WTC11 (cell line): ENCODE data around the gene MACROD2. TPM values are rescaled to one million over a fixed set of nuclear protein-coding genes. Genes with fewer than 3 reads are reported as not detected.

Experiments used
- ATAC-seq: fragments of 200-7000 bp; cut with Tn5 transposase; 2 replicates; pipeline ENCODE4 v1.10.0; 2021; ENCODE audit warnings: mild to moderate bottlenecking, moderate library complexity
- CTCF ChIA-PET: fragments of 300-600 bp; sonication (Branson Sonifier 250); formaldehyde crosslinking; loops from one replicate; lab custom pipeline; 2021; ENCODE audit warnings: antibody characterized with exemption; lab: Charles Lee
- POLR2A ChIA-PET: fragments of 350-600 bp; sonication (Branson Sonifier 250); formaldehyde crosslinking; loops from one replicate; lab custom pipeline; 2021; ENCODE audit warnings: antibody characterized with exemption; lab: Charles Lee
- DNase-seq: peaks from one replicate; pipeline ENCODE4 v3.0.0; 2021; ENCODE audit warnings: low spot score
- H3K27ac Mint-ChIP-seq: 2 replicates; pipeline ENCODE4 v1.8.0; 2021; ENCODE audit warnings: mixed read lengths
- H3K27me3 Mint-ChIP-seq: 2 replicates; pipeline ENCODE4 v1.8.0; 2021; ENCODE audit warnings: low read depth, mild to moderate bottlenecking, moderate library complexity, mixed read lengths
- H3K36me3 Mint-ChIP-seq: 2 replicates; pipeline ENCODE4 v1.8.0; 2021; ENCODE audit warnings: mixed read lengths
- H3K4me1 Mint-ChIP-seq: 2 replicates; pipeline ENCODE4 v1.8.0; 2022; ENCODE audit warnings: mixed read lengths
- H3K4me3 Mint-ChIP-seq: 2 replicates; pipeline ENCODE4 v1.8.0; 2021; ENCODE audit warnings: mild to moderate bottlenecking, moderate library complexity, mixed read lengths
- H3K9me3 Mint-ChIP-seq: 2 replicates; pipeline ENCODE4 v1.8.0; 2021; ENCODE audit warnings: mixed read lengths
- ATF1 ChIP-seq: sonication (generic); formaldehyde crosslinking; IDR thresholded peaks from 2 replicates; pipeline ENCODE4 v1.8.1; 2023; ENCODE audit warnings: mild to moderate bottlenecking, moderate library complexity, missing genetic modification reagents
- CREB1 ChIP-seq: sonication (generic); formaldehyde crosslinking; IDR thresholded peaks from 2 replicates; pipeline ENCODE4 v1.8.0; 2023; ENCODE audit warnings: mild to moderate bottlenecking, missing genetic modification reagents
- FOXK1 ChIP-seq: sonication (generic); formaldehyde crosslinking; IDR thresholded peaks from 2 replicates; pipeline ENCODE4 v1.8.0; 2022; ENCODE audit warnings: mild to moderate bottlenecking, moderate library complexity, missing genetic modification reagents
- GTF2I ChIP-seq: fragments of 250-450 bp; sonication (Bioruptor Pico); conservative IDR thresholded peaks from 2 replicates; pipeline ENCODE4 v1.4.0; 2021; ENCODE audit warnings: mild to moderate bottlenecking
- MYBL2 ChIP-seq: sonication (generic); formaldehyde crosslinking; IDR thresholded peaks from 2 replicates; pipeline ENCODE4 v1.8.1; 2023; ENCODE audit warnings: mild to moderate bottlenecking, moderate library complexity, missing genetic modification reagents
- NFYB ChIP-seq: sonication (generic); formaldehyde crosslinking; conservative IDR thresholded peaks from 2 replicates; pipeline ENCODE4 v1.8.0; 2022; ENCODE audit warnings: low read depth, missing genetic modification reagents
- OVOL2 ChIP-seq: fragments of 250-450 bp; sonication (Bioruptor Pico); IDR thresholded peaks from 2 replicates; pipeline ENCODE4 v1.9.0; 2021; ENCODE audit warnings: mild to moderate bottlenecking, borderline replicate concordance
- PRRX2 ChIP-seq: fragments of 250-450 bp; sonication (Bioruptor Pico); IDR thresholded peaks from 2 replicates; pipeline ENCODE4 v1.8.0; 2021; ENCODE audit warnings: mild to moderate bottlenecking
- ZBTB21 ChIP-seq: sonication (generic); formaldehyde crosslinking; IDR thresholded peaks from 2 replicates; pipeline ENCODE4 v1.8.1; 2023; ENCODE audit warnings: mild to moderate bottlenecking, missing genetic modification reagents, borderline replicate concordance
- ZNF317 ChIP-seq: sonication (generic); formaldehyde crosslinking; IDR thresholded peaks from 2 replicates; pipeline ENCODE4 v1.8.1; 2023; ENCODE audit warnings: low read depth, mild to moderate bottlenecking, moderate library complexity, missing genetic modification reagents, borderline replicate concordance
- ZNF396 ChIP-seq: fragments of 250-450 bp; sonication (Bioruptor Pico); IDR thresholded peaks from 2 replicates; pipeline ENCODE4 v1.8.0; 2021; ENCODE audit warnings: mild to moderate bottlenecking, moderate library complexity, borderline replicate concordance
- ZNF423 ChIP-seq: fragments of 250-450 bp; sonication (Bioruptor Pico); IDR thresholded peaks from 2 replicates; pipeline ENCODE4 v2.1.2; 2022; ENCODE audit warnings: mild to moderate bottlenecking, moderate library complexity
- total RNA-seq: library from RNA; stranded (reverse); gene quantifications from 3 replicates; pipeline ENCODE4 v1.2.3, GENCODE V29; 2021
- TF ChIP-seq, protein P1 (sequence below): fragments of 250-450 bp; sonication (Bioruptor Pico); IDR thresholded peaks from 2 replicates; pipeline ENCODE4 v1.9.0; 2021; ENCODE audit warnings: moderate library complexity, mild to moderate bottlenecking, inconsistent platforms, borderline replicate concordance
- TF ChIP-seq, protein P2 (sequence below): sonication (generic); formaldehyde crosslinking; IDR thresholded peaks from 2 replicates; pipeline ENCODE4 v1.8.1; 2022; ENCODE audit warnings: mild to moderate bottlenecking, moderate library complexity, missing genetic modification reagents
- TF ChIP-seq, protein P3 (sequence below): sonication (generic); formaldehyde crosslinking; IDR thresholded peaks from 2 replicates; pipeline ENCODE4 v1.8.0; 2022; ENCODE audit warnings: mild to moderate bottlenecking, missing genetic modification reagents
- TF ChIP-seq, protein P4 (sequence below): fragments of 200-600 bp; IDR thresholded peaks from 2 replicates; pipeline ENCODE4 v1.8.0; 2022; ENCODE audit warnings: antibody characterized with exemption
- TF ChIP-seq, protein P5 (sequence below): sonication (generic); formaldehyde crosslinking; IDR thresholded peaks from 2 replicates; pipeline ENCODE4 v1.8.1; 2023; ENCODE audit warnings: mild to moderate bottlenecking, moderate library complexity, missing genetic modification reagents
- TF ChIP-seq, protein P6 (sequence below): sonication (generic); formaldehyde crosslinking; IDR thresholded peaks from 2 replicates; pipeline ENCODE4 v1.8.1; 2023; ENCODE audit warnings: mild to moderate bottlenecking, missing genetic modification reagents
- TF ChIP-seq, protein P7 (sequence below): sonication (generic); formaldehyde crosslinking; IDR thresholded peaks from 2 replicates; pipeline ENCODE4 v1.8.1; 2022; ENCODE audit warnings: missing genetic modification reagents, borderline replicate concordance

MACROD2 gene
- total RNA-seq, 1 experiment from 2014 or later, result 4.1 TPM

DNA sequence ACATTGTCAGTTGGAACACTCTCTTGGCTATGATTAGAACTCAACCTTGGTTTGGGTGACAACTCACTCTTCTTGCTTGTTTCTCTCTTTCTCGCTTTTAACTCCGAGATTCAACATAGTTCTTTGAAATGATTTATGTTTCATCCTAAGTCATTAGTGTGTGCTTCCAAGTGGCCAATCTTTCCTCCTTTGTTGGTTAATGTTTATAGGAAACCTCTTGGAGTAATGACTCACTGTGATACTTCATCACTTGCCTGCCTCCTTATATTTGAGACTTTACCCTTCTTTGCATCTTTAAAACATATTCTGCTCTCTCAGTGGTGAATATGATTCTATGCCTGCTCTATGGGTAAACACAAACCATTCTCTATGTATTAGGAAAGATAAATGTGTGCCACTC lies 621.8 kb downstream of the MACROD2 start:
- no peak for ATAC-seq
- Mint-ChIP-seq H3K36me3 (no peaks in the 10 kb centered on the region), H3K27ac (no peak overlapping the region), H3K4me1 (peaks cover 15% of the 10 kb centered on the region), H3K9me3 (no peaks in the 10 kb centered on the region), H3K4me3 (no peak overlapping the region), H3K27me3 (no peaks in the 10 kb centered on the region)
- DNase-seq, result no peak
- ChIA-PET CTCF (no interaction called here), POLR2A (no interaction called here)
- no peak for TF ChIP-seq PRRX2
- TF ChIP-seq, protein P1, sequence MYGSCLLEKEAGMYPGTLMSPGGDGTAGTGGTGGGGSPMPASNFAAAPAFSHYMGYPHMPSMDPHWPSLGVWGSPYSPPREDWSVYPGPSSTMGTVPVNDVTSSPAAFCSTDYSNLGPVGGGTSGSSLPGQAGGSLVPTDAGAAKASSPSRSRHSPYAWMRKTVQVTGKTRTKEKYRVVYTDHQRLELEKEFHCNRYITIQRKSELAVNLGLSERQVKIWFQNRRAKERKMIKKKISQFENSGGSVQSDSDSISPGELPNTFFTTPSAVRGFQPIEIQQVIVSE (CRISPR knock-in tag), result no peak
- TF ChIP-seq, protein P2, sequence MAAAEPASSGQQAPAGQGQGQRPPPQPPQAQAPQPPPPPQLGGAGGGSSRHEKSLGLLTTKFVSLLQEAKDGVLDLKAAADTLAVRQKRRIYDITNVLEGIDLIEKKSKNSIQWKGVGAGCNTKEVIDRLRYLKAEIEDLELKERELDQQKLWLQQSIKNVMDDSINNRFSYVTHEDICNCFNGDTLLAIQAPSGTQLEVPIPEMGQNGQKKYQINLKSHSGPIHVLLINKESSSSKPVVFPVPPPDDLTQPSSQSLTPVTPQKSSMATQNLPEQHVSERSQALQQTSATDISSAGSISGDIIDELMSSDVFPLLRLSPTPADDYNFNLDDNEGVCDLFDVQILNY (CRISPR knock-in tag), result no peak
- no peak for TF ChIP-seq ZBTB21 (CRISPR knock-in tag)
- TF ChIP-seq, protein P3, sequence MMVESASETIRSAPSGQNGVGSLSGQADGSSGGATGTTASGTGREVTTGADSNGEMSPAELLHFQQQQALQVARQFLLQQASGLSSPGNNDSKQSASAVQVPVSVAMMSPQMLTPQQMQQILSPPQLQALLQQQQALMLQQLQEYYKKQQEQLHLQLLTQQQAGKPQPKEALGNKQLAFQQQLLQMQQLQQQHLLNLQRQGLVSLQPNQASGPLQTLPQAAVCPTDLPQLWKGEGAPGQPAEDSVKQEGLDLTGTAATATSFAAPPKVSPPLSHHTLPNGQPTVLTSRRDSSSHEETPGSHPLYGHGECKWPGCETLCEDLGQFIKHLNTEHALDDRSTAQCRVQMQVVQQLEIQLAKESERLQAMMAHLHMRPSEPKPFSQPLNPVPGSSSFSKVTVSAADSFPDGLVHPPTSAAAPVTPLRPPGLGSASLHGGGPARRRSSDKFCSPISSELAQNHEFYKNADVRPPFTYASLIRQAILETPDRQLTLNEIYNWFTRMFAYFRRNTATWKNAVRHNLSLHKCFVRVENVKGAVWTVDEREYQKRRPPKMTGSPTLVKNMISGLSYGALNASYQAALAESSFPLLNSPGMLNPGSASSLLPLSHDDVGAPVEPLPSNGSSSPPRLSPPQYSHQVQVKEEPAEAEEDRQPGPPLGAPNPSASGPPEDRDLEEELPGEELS (CRISPR knock-in tag), result no peak
- TF ChIP-seq, protein P4, sequence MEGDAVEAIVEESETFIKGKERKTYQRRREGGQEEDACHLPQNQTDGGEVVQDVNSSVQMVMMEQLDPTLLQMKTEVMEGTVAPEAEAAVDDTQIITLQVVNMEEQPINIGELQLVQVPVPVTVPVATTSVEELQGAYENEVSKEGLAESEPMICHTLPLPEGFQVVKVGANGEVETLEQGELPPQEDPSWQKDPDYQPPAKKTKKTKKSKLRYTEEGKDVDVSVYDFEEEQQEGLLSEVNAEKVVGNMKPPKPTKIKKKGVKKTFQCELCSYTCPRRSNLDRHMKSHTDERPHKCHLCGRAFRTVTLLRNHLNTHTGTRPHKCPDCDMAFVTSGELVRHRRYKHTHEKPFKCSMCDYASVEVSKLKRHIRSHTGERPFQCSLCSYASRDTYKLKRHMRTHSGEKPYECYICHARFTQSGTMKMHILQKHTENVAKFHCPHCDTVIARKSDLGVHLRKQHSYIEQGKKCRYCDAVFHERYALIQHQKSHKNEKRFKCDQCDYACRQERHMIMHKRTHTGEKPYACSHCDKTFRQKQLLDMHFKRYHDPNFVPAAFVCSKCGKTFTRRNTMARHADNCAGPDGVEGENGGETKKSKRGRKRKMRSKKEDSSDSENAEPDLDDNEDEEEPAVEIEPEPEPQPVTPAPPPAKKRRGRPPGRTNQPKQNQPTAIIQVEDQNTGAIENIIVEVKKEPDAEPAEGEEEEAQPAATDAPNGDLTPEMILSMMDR, result no peak
- no peak for TF ChIP-seq CREB1 (CRISPR knock-in tag)
- TF ChIP-seq, protein P5, sequence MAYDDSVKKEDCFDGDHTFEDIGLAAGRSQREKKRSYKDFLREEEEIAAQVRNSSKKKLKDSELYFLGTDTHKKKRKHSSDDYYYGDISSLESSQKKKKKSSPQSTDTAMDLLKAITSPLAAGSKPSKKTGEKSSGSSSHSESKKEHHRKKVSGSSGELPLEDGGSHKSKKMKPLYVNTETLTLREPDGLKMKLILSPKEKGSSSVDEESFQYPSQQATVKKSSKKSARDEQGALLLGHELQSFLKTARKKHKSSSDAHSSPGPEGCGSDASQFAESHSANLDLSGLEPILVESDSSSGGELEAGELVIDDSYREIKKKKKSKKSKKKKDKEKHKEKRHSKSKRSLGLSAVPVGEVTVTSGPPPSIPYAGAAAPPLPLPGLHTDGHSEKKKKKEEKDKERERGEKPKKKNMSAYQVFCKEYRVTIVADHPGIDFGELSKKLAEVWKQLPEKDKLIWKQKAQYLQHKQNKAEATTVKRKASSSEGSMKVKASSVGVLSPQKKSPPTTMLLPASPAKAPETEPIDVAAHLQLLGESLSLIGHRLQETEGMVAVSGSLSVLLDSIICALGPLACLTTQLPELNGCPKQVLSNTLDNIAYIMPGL (CRISPR knock-in tag), result no peak
- TF ChIP-seq ATF1 (CRISPR knock-in tag), result no peak
- TF ChIP-seq, protein P6, sequence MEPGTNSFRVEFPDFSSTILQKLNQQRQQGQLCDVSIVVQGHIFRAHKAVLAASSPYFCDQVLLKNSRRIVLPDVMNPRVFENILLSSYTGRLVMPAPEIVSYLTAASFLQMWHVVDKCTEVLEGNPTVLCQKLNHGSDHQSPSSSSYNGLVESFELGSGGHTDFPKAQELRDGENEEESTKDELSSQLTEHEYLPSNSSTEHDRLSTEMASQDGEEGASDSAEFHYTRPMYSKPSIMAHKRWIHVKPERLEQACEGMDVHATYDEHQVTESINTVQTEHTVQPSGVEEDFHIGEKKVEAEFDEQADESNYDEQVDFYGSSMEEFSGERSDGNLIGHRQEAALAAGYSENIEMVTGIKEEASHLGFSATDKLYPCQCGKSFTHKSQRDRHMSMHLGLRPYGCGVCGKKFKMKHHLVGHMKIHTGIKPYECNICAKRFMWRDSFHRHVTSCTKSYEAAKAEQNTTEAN (CRISPR knock-in tag), result no peak
- no peak for TF ChIP-seq GTF2I (CRISPR knock-in tag)
- TF ChIP-seq ZNF396, result no peak
- TF ChIP-seq, protein P7, sequence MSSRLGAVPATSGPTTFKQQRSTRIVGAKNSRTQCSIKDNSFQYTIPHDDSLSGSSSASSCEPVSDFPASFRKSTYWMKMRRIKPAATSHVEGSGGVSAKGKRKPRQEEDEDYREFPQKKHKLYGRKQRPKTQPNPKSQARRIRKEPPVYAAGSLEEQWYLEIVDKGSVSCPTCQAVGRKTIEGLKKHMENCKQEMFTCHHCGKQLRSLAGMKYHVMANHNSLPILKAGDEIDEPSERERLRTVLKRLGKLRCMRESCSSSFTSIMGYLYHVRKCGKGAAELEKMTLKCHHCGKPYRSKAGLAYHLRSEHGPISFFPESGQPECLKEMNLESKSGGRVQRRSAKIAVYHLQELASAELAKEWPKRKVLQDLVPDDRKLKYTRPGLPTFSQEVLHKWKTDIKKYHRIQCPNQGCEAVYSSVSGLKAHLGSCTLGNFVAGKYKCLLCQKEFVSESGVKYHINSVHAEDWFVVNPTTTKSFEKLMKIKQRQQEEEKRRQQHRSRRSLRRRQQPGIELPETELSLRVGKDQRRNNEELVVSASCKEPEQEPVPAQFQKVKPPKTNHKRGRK (CRISPR knock-in tag), result no peak
- no peak for TF ChIP-seq FOXK1 (CRISPR knock-in tag)

DNA sequence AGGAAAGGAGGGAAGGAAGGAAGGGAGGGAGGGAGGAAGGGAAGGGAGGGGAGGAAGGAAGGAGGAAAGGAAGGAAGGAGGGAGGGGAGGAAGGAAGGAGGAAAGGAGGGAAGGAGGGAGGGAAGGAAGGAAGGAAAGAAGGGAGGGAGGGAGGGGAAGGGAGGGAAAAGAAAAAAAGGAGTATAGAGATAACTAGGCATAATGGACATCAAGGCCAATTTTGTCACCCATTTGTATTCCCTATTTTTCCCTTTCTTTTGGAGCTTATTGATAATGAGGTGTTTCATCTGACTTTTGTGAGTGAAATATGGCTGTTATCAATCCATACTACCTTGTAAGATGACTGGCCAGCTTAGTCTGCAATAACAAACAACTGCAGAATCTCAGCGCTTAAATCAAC lies 624.1 kb downstream of the MACROD2 start:
- ATAC-seq (no peak), DNase-seq (no peak)
- Mint-ChIP-seq H3K9me3 (no peaks in the 10 kb centered on the region), H3K27ac (no peak overlapping the region), H3K36me3 (no peaks in the 10 kb centered on the region), H3K4me1 (peaks cover 11% of the 10 kb centered on the region), H3K4me3 (no peak overlapping the region), H3K27me3 (no peaks in the 10 kb centered on the region)
- TF ChIP-seq ZNF317 (CRISPR knock-in tag) (no peak), ZNF396 (no peak), NFYB (CRISPR knock-in tag) (no peak), OVOL2 (CRISPR knock-in tag) (no peak), MYBL2 (CRISPR knock-in tag) (no peak), ZNF423 (no peak)
- ChIA-PET POLR2A (no interaction called here), CTCF (no interaction called here)
